Hypothalamus (tissue), 51 donors: ENCODE data around the gene RTKN.
"Not testable (repeated sequence)": the region's sequence is repeated elsewhere in the genome, so short reads cannot be mapped to it uniquely, and the experiment has no call there.

Experiments
- DNase-seq, 51 donors: peaks; one replicate each; lab custom pipeline; 2025; lab: John Stamatoyannopoulos, UW

The RTKN gene

GRCh38 chr2:74441690-74442482, at the start of gene RTKN:
Gene RTKN (minus strand): TSS chr2:74441937. CDS start chr2:74441816, 121 bp downstream.
- peak in 6 of 51 donors; percentile 16 to 55 (median 26) for DNase-seq

GRCh38 chr2:74489906-74490305, 48.2 kb upstream of the RTKN start:
- DNase-seq, result no peak

DNA sequence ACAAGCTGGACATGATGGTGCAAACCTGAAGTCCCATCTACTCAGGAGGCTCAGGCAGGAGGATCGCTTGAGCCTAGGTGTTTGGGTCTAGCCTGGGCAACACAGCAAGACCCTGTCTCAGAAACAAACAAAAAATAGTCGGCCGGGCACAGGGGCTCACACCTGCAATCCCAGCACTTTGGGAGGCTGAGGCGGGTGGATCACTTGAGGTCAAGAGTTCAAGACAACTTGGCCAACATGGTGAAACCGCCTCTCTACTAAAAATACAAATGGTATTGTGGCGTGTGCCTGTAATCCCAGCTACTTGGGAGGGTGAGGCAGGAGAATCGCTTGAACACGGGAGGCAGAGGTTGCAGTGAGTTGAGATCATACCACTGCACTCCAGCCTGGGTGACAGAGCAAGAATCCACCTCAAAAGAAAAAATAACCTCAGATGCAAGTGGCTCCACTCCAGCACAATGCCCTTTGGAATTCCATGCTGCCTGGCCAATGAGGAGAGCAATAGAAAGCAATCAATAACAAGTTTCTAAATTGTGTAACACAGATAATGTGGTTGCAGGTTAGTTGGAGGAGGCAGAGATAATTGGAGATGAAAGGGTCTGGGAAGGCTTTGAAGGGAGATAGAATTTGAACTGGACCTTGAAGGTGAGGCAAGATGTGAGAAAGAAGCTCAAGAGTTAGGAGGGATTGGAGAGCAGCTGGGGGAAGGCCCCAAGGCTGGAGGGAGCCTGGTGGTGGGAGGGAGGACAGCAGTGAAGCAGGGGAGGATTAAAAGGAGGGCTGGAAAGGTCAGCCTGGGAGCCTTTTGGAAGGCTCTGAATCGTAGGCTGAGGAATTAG, 47.1 kb upstream of the RTKN start:
- DNase-seq, result no peak

GRCh38 chr2:74486141-74486540, 44.4 kb upstream of the RTKN start:
- DNase-seq, result no peak

DNA sequence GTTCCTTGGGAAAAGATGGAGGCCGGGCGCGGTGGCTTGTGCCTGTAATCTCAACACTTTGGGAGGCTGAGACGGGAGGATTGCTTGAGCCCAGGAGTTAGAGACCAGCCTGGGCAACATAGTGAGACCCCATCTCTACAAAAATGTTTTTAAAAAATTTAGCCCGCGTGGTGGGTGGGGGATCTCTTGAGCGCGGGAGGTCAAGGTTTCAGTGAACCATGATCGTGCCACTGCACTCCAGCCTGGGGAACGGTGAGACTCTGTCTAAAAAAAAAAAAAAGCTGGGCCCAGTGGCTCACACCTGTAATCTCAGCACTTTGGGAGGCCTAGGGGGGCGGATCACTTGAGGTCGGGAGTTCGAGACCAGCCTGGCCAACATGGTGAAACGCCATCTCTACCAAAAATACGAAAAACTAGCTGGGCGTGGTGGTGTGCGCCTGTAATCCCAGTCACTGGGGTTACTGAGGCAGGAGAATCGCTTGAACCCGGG, 42.0 kb upstream of the RTKN start:
- not testable (repeated sequence) for DNase-seq

- DNase-seq, result peak; percentile 77 to 99 (median 93)
Measured at GRCh38 chr2:74482801-74483674, 41.3 kb upstream of the RTKN start, which contains the start of the genes CCDC142 and TTC31. Gene CCDC142 (minus strand): TSS chr2:74482998. CDS start chr2:74482837, 161 bp downstream. Gene TTC31 (plus strand): TSS chr2:74483081. CDS start chr2:74483096, 15 bp downstream.

GRCh38 chr2:74481961-74482800, 40.4 kb upstream of the RTKN start:
- DNase-seq, result peak in 11 of 51 donors; percentile 26 to 83 (median 63)

- no peak for DNase-seq
Measured at GRCh38 chr2:74481431-74481830, 39.7 kb upstream of the RTKN start.

DNA sequence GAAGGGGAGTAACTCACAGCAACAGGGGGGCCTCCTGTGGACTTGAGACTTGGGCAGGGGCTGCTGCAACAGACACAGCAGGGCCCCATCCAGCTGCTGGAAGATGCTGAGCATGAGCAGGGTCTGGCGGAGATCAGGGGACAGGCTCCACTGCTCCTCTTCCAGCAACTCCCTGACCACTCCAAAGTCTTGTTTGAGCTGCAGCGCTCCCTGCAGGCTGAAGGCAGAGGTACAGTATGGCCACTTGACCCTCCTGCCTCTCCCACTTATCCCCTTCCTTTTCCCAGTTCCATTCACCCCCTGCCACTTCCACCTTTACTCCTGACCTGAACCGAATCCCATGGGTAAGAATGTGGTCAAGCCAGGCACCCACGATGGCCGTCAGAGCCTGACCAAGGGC, 33.2 kb upstream of the RTKN start:
- peak in 1 of 51 donors; percentile 10 for DNase-seq

- no peak for DNase-seq
Measured at GRCh38 chr2:74474481-74474880, 32.7 kb upstream of the RTKN start.

GRCh38 chr2:74472945-74473258, 31.2 kb upstream of the RTKN start:
- DNase-seq, result peak in 1 of 51 donors; percentile 44

- DNase-seq, result peak; percentile 45 to 97 (median 88)
Measured at GRCh38 chr2:74472086-74472944, 30.6 kb upstream of the RTKN start, which contains the start of gene MRPL53. Gene MRPL53 (minus strand): TSS chr2:74472680. CDS start chr2:74472660, 20 bp downstream.

DNA sequence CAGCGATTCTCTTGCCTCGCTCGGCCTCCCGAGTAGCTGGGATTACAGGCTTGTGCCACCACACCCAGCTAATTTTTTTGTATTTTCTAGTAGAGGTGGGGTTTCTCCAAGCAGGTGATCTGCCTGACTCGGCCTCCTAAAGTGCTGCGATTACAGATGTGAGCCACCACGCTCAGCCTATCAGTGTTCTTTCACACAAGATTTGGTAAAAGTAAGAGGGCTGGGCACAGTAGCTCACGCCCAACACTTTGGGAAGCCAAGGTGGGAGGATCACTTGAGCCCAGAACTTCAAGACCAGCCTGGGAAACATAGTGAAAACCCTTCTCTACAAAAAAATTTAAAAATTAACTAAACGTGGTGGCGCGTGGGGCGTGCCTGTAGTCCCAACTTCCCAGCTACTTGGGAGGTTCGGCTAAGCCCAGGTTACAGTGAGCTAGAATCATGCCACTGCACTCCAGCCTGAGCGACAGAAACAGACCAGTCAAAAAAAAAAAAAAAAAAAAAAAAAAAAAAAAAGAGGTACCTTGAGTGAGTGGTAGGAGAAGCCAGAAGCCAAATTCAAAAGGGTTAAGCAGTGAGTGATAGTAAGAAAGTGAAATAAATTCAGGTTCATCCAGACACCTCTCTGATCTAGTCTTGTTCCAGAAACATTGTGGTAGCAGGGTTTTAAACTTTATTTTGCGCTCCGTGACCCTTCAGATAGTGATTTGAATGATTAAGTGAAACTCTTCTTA, 29.8 kb upstream of the RTKN start:
- no peak for DNase-seq

DNA sequence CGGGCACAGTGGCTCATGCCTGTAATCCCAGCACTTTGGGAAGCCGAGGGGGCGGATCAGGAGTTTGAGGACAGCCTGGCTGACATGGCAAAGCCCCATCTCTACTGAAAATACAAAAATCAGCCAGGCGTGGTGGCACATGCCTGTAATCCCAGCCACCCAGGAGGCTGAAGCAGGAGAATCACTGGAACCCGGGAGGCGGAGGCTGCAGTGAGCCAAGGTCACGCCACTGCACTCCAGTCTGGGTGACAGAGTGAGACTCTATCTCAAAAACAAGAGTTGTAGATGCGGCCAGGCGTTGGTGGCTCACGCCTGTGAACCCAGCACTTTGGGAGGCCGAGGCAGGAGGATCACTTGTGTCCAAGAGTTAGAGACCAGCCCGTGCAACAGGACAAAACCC, 29.0 kb upstream of the RTKN start:
- not testable (repeated sequence) for DNase-seq

DNA sequence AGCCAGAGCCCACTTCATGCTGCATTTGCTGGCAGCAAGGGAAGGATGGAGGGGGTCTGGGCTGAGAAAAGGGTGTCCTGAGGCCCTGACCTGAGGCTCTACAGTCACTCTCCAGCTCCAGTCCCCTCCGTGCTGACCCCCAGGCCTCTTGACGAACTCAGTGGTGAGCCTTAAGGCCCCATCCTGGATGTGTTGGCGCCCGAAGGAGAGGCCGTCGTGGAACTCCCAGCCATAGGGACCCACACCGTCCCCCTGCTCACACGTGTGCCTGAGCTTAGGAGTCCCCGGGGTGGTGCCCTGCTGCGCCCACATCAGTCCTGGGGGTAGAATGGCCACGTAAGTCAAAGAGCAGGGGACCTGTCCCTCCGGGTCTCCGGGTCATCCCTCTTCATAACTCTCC, 22.7 kb upstream of the RTKN start:
- no peak for DNase-seq

GRCh38 chr2:74462786-74463105, 21.0 kb upstream of the RTKN start:
- DNase-seq, result no peak

DNA sequence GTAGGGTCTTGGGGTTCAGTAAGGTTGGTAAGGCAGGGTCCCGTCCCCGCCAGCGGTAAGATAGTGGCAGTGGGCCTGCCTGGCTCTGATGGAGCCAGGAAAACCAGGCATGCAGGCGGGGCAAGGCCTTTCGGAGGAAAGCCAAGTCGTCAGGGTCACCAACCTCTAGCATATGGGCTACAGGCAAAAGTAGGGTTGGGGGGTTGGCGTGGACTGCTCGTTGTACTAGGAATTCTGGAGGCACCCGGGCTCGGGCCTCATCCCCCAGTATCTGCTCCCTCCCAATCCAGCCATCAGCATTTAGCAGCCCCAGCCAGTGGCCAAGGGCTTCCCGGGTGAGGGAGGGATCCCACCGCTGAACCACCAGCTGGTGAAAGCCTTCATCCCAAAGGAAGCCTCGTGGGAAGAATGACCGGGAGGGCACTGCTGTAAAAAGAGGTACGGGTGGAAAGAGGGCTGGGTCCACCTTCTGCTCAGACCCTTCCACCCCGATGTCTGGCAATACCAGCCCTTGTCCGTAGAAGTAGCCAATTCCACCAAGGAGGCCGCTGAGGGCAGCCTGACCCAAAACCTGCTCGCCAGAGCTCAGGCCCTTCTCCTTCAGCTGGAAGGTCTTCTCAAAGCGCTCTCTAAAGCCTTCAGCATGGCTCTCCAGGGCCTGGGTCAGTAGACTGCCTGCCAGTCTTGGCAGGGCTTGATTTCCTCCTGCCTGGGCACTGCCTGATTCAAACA, 20.5 kb upstream of the RTKN start:
- DNase-seq, result no peak
